Erythroblast (primary cell): ENCODE data around the gene PABPC1L.

Experiments
- GATA1 ChIP-seq: IDR thresholded peaks from 2 replicates; pipeline ENCODE4 v1.6.1; 2011; ENCODE audit warnings: low read depth, mild to moderate bottlenecking, control low read depth, low read length, moderate library complexity
- POLR2A ChIP-seq: IDR thresholded peaks from 2 replicates; pipeline ENCODE4 v1.6.1; 2011; ENCODE audit warnings: mild to moderate bottlenecking, low read length

DNA sequence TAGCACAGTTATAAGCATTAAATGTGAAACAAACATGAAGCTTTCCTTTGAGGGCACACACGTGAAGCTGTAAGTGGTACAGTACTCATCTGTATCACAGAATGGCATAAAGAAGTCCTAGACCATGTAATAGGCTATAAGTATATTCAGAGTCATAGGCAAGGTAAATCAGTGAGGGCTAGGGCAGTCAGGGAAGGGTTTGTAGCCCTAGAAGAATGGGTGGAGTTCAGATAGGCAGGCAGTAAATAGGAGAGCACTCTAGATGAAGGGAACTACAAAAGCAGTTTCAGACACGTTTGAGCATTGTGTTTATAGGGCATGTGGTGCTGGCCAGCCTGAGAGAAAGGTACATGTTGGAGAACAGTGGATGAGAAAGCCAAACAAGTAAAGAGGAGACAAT, 14.9 kb upstream of the PABPC1L start:
- TF ChIP-seq POLR2A (no peak), GATA1 (no peak)
